Activated CD4-positive, alpha-beta T cell treated with anti-CD3 and anti-CD28 coated beads, Interleukin-2, amount 10 ng/mL, durations not matched to agents 7 days and 5 days (primary cell): ENCODE data around the gene TM7SF2. TPM values are rescaled to one million over a fixed set of nuclear protein-coding genes. Genes with fewer than 3 reads are reported as not detected.

Experiments
- CTCF ChIA-PET: fragments of 350-600 bp; sonication (Branson Sonifier 250); formaldehyde crosslinking; loops from one replicate; lab custom pipeline; 2021; ENCODE audit warnings: antibody characterized with exemption; lab: Charles Lee
- POLR2A ChIA-PET: fragments of 350-600 bp; sonication (Branson Sonifier 250); formaldehyde crosslinking; loops from one replicate; lab custom pipeline; 2021; ENCODE audit warnings: antibody characterized with exemption; lab: Charles Lee
- DNase-seq: peaks from one replicate; pipeline ENCODE4 v3.0.0-alpha.2; 2020
- H3K27ac Mint-ChIP-seq: one replicate; pipeline ENCODE4 v1.8.0; 2021; ENCODE audit warnings: mild to moderate bottlenecking, moderate library complexity, mixed read lengths
- H3K27me3 Mint-ChIP-seq: one replicate; pipeline ENCODE4 v1.8.0; 2021; ENCODE audit warnings: mixed read lengths
- H3K36me3 Mint-ChIP-seq: one replicate; pipeline ENCODE4 v1.8.0; 2021; ENCODE audit warnings: low read depth, mixed read lengths
- H3K4me1 Mint-ChIP-seq: one replicate; pipeline ENCODE4 v1.8.0; 2021; ENCODE audit warnings: mixed read lengths
- H3K4me3 Mint-ChIP-seq: one replicate; pipeline ENCODE4 v1.8.0; 2021; ENCODE audit warnings: mild to moderate bottlenecking, moderate library complexity, mixed read lengths
- H3K9me3 Mint-ChIP-seq: one replicate; pipeline ENCODE4 v1.8.0; 2021; ENCODE audit warnings: mixed read lengths
- total RNA-seq, 2 experiments: library from RNA; stranded (reverse); gene quantifications; one replicate each; pipeline ENCODE4 v1.2.3, GENCODE V29; 2021

TM7SF2 gene
- total RNA-seq, 2 experiments from 2014 or later, result 26.1 to 27.7 TPM

GRCh38 chr11:65078786-65079342 lies 32.8 kb upstream of the TM7SF2 start:
- Mint-ChIP-seq H3K4me3 (no peak overlapping the region), H3K27me3 (no peaks in the 10 kb centered on the region), H3K36me3 (peaks cover 62% of the 10 kb centered on the region), H3K27ac (peak overlapping the region; percentile 91), H3K9me3 (no peaks in the 10 kb centered on the region), H3K4me1 (peaks cover 58% of the 10 kb centered on the region)
- no peak for DNase-seq
- POLR2A ChIA-PET, result no interaction called here
- CTCF ChIA-PET, result interaction anchor here (0.6 to 5.0 kb wide), 6 partner anchors 15 to 268 kb away, joined by 3 to 24 read pairs (median 4); partner anchors contain the start of genes ARL2, MEN1 and TM7SF2

- Mint-ChIP-seq H3K4me3 (peak overlapping the region; percentile 98), H3K9me3 (no peaks in the 10 kb centered on the region), H3K27ac (peak overlapping the region; percentile 99), H3K27me3 (no peaks in the 10 kb centered on the region), H3K4me1 (peaks cover 59% of the 10 kb centered on the region), H3K36me3 (peaks cover 53% of the 10 kb centered on the region)
- peak; percentile 17 for DNase-seq
- ChIA-PET CTCF (interaction anchor here (0.5 to 5.0 kb wide), 10 partner anchors 11 to 239 kb away, joined by 3 to 24 read pairs (median 4); partner anchors contain the start of genes ARL2, TM7SF2 and ZNHIT2), POLR2A (interaction anchor here (0.7 kb wide), 1 partner anchor 417 kb away, joined by 3 read pairs; no protein-coding TSS in a partner anchor)
Observed at GRCh38 chr11:65083134-65083833, 28.4 kb upstream of the TM7SF2 start.

GRCh38 chr11:65083834-65084597 lies 27.7 kb upstream of the TM7SF2 start, which contains the start of the genes CDCA5 and ZFPL1:
TSS of gene CDCA5 (minus strand) at chr11:65084040. CDS start at chr11:65083978, 62 bp downstream.
TSS of gene ZFPL1 (plus strand) at chr11:65084222. CDS start at chr11:65084699, 477 bp downstream.
- Mint-ChIP-seq H3K4me3 (peak within 1 kb of the TSS; percentile 98), H3K27ac (peak within 1 kb of the TSS; percentile 99), H3K4me1 (peaks cover 51% of the 10 kb centered on the region), H3K9me3 (no peaks in the 10 kb centered on the region), H3K36me3 (peaks cover 45% of the 10 kb centered on the region), H3K27me3 (no peaks in the 10 kb centered on the region)
- CTCF ChIA-PET, result interaction anchor here (0.7 to 5.0 kb wide), 6 partner anchors 11 to 69 kb away, joined by 3 to 24 read pairs (median 4); partner anchors contain the start of genes ARL2, TM7SF2 and ZNHIT2
- POLR2A ChIA-PET, result no interaction called here
- peak; percentile 97 for DNase-seq

- peaks cover 48% of the 10 kb centered on the region for H3K36me3 Mint-ChIP-seq
- H3K4me3 Mint-ChIP-seq, result peak overlapping the region; percentile 98
- no peak for DNase-seq
- H3K4me1 Mint-ChIP-seq, result peaks cover 49% of the 10 kb centered on the region
- H3K9me3 Mint-ChIP-seq, result no peaks in the 10 kb centered on the region
- CTCF ChIA-PET, result interaction anchor here (0.9 to 2.5 kb wide), 5 partner anchors 10 to 71 kb away, joined by 3 to 8 read pairs (median 4); partner anchors contain the start of genes ARL2, FAU, MRPL49 and TM7SF2
- POLR2A ChIA-PET, result interaction anchor here (0.6 kb wide), 1 partner anchor 8 kb away, joined by 4 read pairs; no protein-coding TSS in a partner anchor
- H3K27me3 Mint-ChIP-seq, result no peaks in the 10 kb centered on the region
- H3K27ac Mint-ChIP-seq, result peak overlapping the region; percentile 99
Observed at GRCh38 chr11:65084598-65085375, 26.9 kb upstream of the TM7SF2 start.

- ChIA-PET POLR2A (interaction anchor here (0.6 kb wide), 1 partner anchor 9 kb away, joined by 4 read pairs; no protein-coding TSS in a partner anchor), CTCF (interaction anchor here (0.5 to 2.5 kb wide), 6 partner anchors 9 to 71 kb away, joined by 3 to 8 read pairs (median 4); partner anchors contain the start of genes ARL2, FAU, MRPL49 and TM7SF2)
- DNase-seq, result no peak
- H3K9me3 Mint-ChIP-seq, result no peaks in the 10 kb centered on the region
- H3K4me1 Mint-ChIP-seq, result peaks cover 44% of the 10 kb centered on the region
- H3K27me3 Mint-ChIP-seq, result no peaks in the 10 kb centered on the region
- peak overlapping the region; percentile 99 for H3K27ac Mint-ChIP-seq
- peak overlapping the region; percentile 98 for H3K4me3 Mint-ChIP-seq
- H3K36me3 Mint-ChIP-seq, result peaks cover 42% of the 10 kb centered on the region
Observed at GRCh38 chr11:65085446-65085845, 26.2 kb upstream of the TM7SF2 start.

- Mint-ChIP-seq H3K4me3 (no peak overlapping the region), H3K27me3 (no peaks in the 10 kb centered on the region), H3K36me3 (peaks cover 32% of the 10 kb centered on the region), H3K27ac (no peak overlapping the region), H3K9me3 (no peaks in the 10 kb centered on the region), H3K4me1 (peaks cover 33% of the 10 kb centered on the region)
- CTCF ChIA-PET, result interaction anchor here (2.5 kb wide), 1 partner anchor 24 kb away, joined by 8 read pairs; the partner anchor contains the start of gene TM7SF2
- POLR2A ChIA-PET, result no interaction called here
- no peak for DNase-seq
Observed at GRCh38 chr11:65086809-65087208, 24.9 kb upstream of the TM7SF2 start.

- H3K36me3 Mint-ChIP-seq, result peaks cover 28% of the 10 kb centered on the region
- H3K9me3 Mint-ChIP-seq, result no peaks in the 10 kb centered on the region
- no peak overlapping the region for H3K27ac Mint-ChIP-seq
- ChIA-PET POLR2A (no interaction called here), CTCF (interaction anchor here (2.5 kb wide), 1 partner anchor 24 kb away, joined by 8 read pairs; the partner anchor contains the start of gene TM7SF2)
- H3K4me3 Mint-ChIP-seq, result no peak overlapping the region
- H3K27me3 Mint-ChIP-seq, result no peaks in the 10 kb centered on the region
- DNase-seq, result no peak
- peaks cover 29% of the 10 kb centered on the region for H3K4me1 Mint-ChIP-seq
Observed at GRCh38 chr11:65087216-65087615, 24.5 kb upstream of the TM7SF2 start.

GRCh38 chr11:65087827-65088226 lies 23.8 kb upstream of the TM7SF2 start:
- no peaks in the 10 kb centered on the region for H3K9me3 Mint-ChIP-seq
- no peak overlapping the region for H3K27ac Mint-ChIP-seq
- H3K36me3 Mint-ChIP-seq, result peaks cover 25% of the 10 kb centered on the region
- no peak overlapping the region for H3K4me3 Mint-ChIP-seq
- H3K27me3 Mint-ChIP-seq, result no peaks in the 10 kb centered on the region
- H3K4me1 Mint-ChIP-seq, result peaks cover 24% of the 10 kb centered on the region
- no peak for DNase-seq
- CTCF ChIA-PET, result interaction anchor here (1.4 kb wide), 1 partner anchor 61 kb away, joined by 3 read pairs; no protein-coding TSS in a partner anchor
- POLR2A ChIA-PET, result no interaction called here

GRCh38 chr11:65089621-65090020 lies 22.1 kb upstream of the TM7SF2 start:
- H3K4me1 Mint-ChIP-seq, result peaks cover 12% of the 10 kb centered on the region
- CTCF ChIA-PET, result interaction anchor here (1.3 kb wide), 1 partner anchor 21 kb away, joined by 4 read pairs; no protein-coding TSS in a partner anchor
- no peaks in the 10 kb centered on the region for H3K27me3 Mint-ChIP-seq
- no peak for DNase-seq
- POLR2A ChIA-PET, result interaction anchor here (0.6 kb wide), 1 partner anchor 27 kb away, joined by 4 read pairs; no protein-coding TSS in a partner anchor
- peaks cover 13% of the 10 kb centered on the region for H3K36me3 Mint-ChIP-seq
- H3K9me3 Mint-ChIP-seq, result no peaks in the 10 kb centered on the region
- no peak overlapping the region for H3K4me3 Mint-ChIP-seq
- no peak overlapping the region for H3K27ac Mint-ChIP-seq

GRCh38 chr11:65090628-65091027 lies 21.0 kb upstream of the TM7SF2 start:
- no peak overlapping the region for H3K27ac Mint-ChIP-seq

GRCh38 chr11:65095427-65095826 lies 16.2 kb upstream of the TM7SF2 start:
- CTCF ChIA-PET, result interaction anchor here (1.1 to 8.1 kb wide), 4 partner anchors 10 to 50 kb away, joined by 3 to 85 read pairs (median 4); partner anchors contain the start of gene TM7SF2
- Mint-ChIP-seq H3K36me3 (peaks cover 11% of the 10 kb centered on the region), H3K27ac (peak overlapping the region; percentile 98), H3K9me3 (no peaks in the 10 kb centered on the region), H3K4me3 (peak overlapping the region; percentile 93), H3K27me3 (no peaks in the 10 kb centered on the region), H3K4me1 (peaks cover 25% of the 10 kb centered on the region)
- no peak for DNase-seq
- POLR2A ChIA-PET, result no interaction called here

More at GRCh38 chr11:65090628-65091027, 21.0 kb upstream of the TM7SF2 start:
- Mint-ChIP-seq H3K4me1 (peaks cover 5% of the 10 kb centered on the region), H3K27me3 (no peaks in the 10 kb centered on the region), H3K4me3 (no peak overlapping the region), H3K9me3 (no peaks in the 10 kb centered on the region), H3K36me3 (peaks cover 12% of the 10 kb centered on the region)
- CTCF ChIA-PET, result interaction anchor here (0.6 to 1.3 kb wide), 4 partner anchors 16 to 215 kb away, joined by 3 to 5 read pairs (median 4); no protein-coding TSS in a partner anchor
- DNase-seq, result no peak
- POLR2A ChIA-PET, result no interaction called here
